ENCODE results near the gene PRUNE1.
A peak's percentile ranks its signal among the peaks of the same experiment; 100 is the strongest.

The PRUNE1 gene

GRCh38 chr1:151008244-151009205 is at the start of gene PRUNE1:
Gene PRUNE1, plus strand, starts transcription at chr1:151008449. Its CDS starts 184 bp downstream, at chr1:151008633.
- DNase-seq: peak; percentile 97

- no peak for DNase-seq
These were observed 47.6 kb upstream of the PRUNE1 start for GRCh38 chr1:150960646-150961045.

- DNase-seq: no peak
These were observed 46.5 kb upstream of the PRUNE1 start for GRCh38 chr1:150961756-150962155.

- DNase-seq: no peak
These were observed 44.7 kb upstream of the PRUNE1 start for GRCh38 chr1:150963321-150964163.

- no peak for DNase-seq
These were observed 44.1 kb upstream of the PRUNE1 start for GRCh38 chr1:150964164-150964489.

GRCh38 chr1:150965605-150966004 is 42.6 kb upstream of the PRUNE1 start:
- DNase-seq: no peak

- DNase-seq: peak; percentile 56
These were observed 42.2 kb upstream of the PRUNE1 start for GRCh38 chr1:150966011-150966410.

- DNase-seq: no peak
These were observed 40.3 kb upstream of the PRUNE1 start for GRCh38 chr1:150967936-150968335.

- peak; percentile 72 for DNase-seq
These were observed 39.8 kb upstream of the PRUNE1 start for GRCh38 chr1:150968491-150968890.

- DNase-seq: no peak
These were observed 38.6 kb upstream of the PRUNE1 start for GRCh38 chr1:150969626-150970025.

GRCh38 chr1:150970808-150971582 is 37.3 kb upstream of the PRUNE1 start:
- no peak for DNase-seq

GRCh38 chr1:150971583-150972416 is 36.4 kb upstream of the PRUNE1 start:
- no peak for DNase-seq

- no peak for DNase-seq
These were observed 35.8 kb upstream of the PRUNE1 start for GRCh38 chr1:150972417-150972940.

GRCh38 chr1:150973258-150973835 is 34.9 kb upstream of the PRUNE1 start:
- DNase-seq: no peak

GRCh38 chr1:150973836-150974579 is 34.2 kb upstream of the PRUNE1 start:
- peak; percentile 32 for DNase-seq

GRCh38 chr1:150974580-150975478 is 33.4 kb upstream of the PRUNE1 start, which contains the start of gene CERS2:
Gene CERS2, minus strand, starts transcription at chr1:150974835. Its CDS starts 5,745 bp downstream, at chr1:150969090.
- peak; percentile 80 for DNase-seq

- no peak for DNase-seq
These were observed 31.8 kb upstream of the PRUNE1 start for GRCh38 chr1:150976401-150976821.

GRCh38 chr1:150976879-150977694 is 31.2 kb upstream of the PRUNE1 start:
- DNase-seq: peak; percentile 68
